Measurements from ENCODE around the gene MOK.

MOK gene

DNA sequence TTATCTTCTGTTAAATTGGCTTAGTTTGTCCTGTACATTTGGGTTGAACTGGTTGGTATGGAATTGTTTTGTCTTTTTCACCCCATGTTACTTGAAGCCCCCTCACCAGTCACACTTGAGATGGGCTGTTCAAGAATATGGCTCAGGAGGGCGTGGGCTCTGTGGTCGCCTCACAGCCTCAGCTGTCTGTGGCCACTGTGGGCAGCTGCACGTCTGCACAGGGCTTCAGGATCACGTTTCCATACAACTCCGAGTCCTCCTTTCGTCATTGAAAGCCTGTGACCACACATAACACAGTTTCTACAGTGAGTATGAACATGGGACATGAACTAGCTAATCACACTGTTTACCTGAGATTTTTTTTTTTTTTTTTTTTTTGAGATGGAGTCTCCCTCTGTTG lies 81.3 kb downstream of the MOK start:
- no peak overlapping the region for H3K4me3 ChIP-seq (ENCODE audit: low read depth, low read length)
- no peak overlapping the region for H2AFZ ChIP-seq (ENCODE audit: insufficient read depth, low read length, poor library complexity)
- no peak overlapping the region for H2BK120ac ChIP-seq (ENCODE audit: insufficient read depth, low read length, poor library complexity)
- no peaks in the 10 kb centered on the region for H3K4me1 ChIP-seq (ENCODE audit: control insufficient read depth in 1 of 2, insufficient read depth in 2 of 2, low read length in 2 of 2)
- DNase-seq = no peak
- H3K36me3 ChIP-seq (ENCODE audit: control insufficient read depth in 1 of 2, insufficient read depth in 2 of 2, low read length in 2 of 2) = peaks cover 7 to 10% of the 10 kb centered on the region in 2 experiments
- no peak overlapping the region for H2BK5ac ChIP-seq (ENCODE audit: low read depth, low read length, poor library complexity)
- H3K18ac ChIP-seq (ENCODE audit: low read length) = no peak overlapping the region
- no peak overlapping the region for H4K8ac ChIP-seq (ENCODE audit: low read depth, low read length)
- H3K27ac ChIP-seq (ENCODE audit: low read depth, low read length) = no peak overlapping the region
- H3K27me3 ChIP-seq (ENCODE audit: insufficient read depth, low read length) = no peaks in the 10 kb centered on the region
- H3K4ac ChIP-seq (ENCODE audit: low read depth, low read length) = no peak overlapping the region
- H4K12ac ChIP-seq (ENCODE audit: low read depth, low read length) = no peak overlapping the region
- no peak overlapping the region for H3K9ac ChIP-seq (ENCODE audit: low read length)
- no peak overlapping the region for H2AK5ac ChIP-seq (ENCODE audit: low read length)
- no peak overlapping the region for H4K91ac ChIP-seq (ENCODE audit: low read depth, low read length)
- H3K79me1 ChIP-seq (ENCODE audit: low read length) = no peaks in the 10 kb centered on the region
- no peaks in the 10 kb centered on the region for H3K9me3 ChIP-seq (ENCODE audit: insufficient read depth, low read depth, low read length)
- H3K4me2 ChIP-seq (ENCODE audit: low read length) = no peak overlapping the region
- H3K79me2 ChIP-seq (ENCODE audit: control insufficient read depth, insufficient read depth, low read length, poor library complexity) = no peaks in the 10 kb centered on the region
- H2BK12ac ChIP-seq (ENCODE audit: low read length) = no peak overlapping the region
- H3K23ac ChIP-seq (ENCODE audit: low read length) = no peak overlapping the region
- no peak overlapping the region for H3K14ac ChIP-seq (ENCODE audit: low read length)
- WGBS (ENCODE audit: extremely low coverage, insufficient coverage, insufficient read length) = no CpG with 5 or more reads among the region's 6 CpGs

DNA sequence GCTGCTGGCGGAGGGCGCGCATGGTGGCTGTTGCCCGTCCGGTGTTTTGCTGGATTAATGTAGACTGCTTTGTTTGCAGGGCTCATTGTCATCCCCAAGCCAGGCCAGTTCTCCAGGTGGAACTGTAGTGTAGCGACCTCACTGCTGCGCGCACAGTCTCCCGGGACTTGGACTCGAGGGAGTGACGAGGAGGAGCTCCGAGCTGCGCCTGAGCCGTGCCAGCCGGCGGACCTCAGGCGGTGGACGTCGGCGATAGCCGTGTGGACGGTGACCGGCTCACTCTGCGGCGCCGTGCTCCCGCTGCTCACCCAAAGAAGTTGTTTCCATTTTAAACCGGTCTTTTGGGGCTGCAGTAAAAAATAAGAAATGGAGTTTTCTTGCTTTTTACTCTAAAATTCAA lies 82.2 kb downstream of the MOK start:
- no peak overlapping the region for H4K91ac ChIP-seq (ENCODE audit: low read depth, low read length)
- H3K79me2 ChIP-seq (ENCODE audit: control insufficient read depth, insufficient read depth, low read length, poor library complexity) = no peaks in the 10 kb centered on the region
- peaks cover 9 to 10% of the 10 kb centered on the region in 2 experiments for H3K36me3 ChIP-seq (ENCODE audit: control insufficient read depth in 1 of 2, insufficient read depth in 2 of 2, low read length in 2 of 2)
- no peak overlapping the region for H3K4ac ChIP-seq (ENCODE audit: low read depth, low read length)
- H2BK12ac ChIP-seq (ENCODE audit: low read length) = no peak overlapping the region
- DNase-seq = no peak
- H3K4me2 ChIP-seq (ENCODE audit: low read length) = no peak overlapping the region
- no peak overlapping the region for H2BK5ac ChIP-seq (ENCODE audit: low read depth, low read length, poor library complexity)
- H3K27me3 ChIP-seq (ENCODE audit: insufficient read depth, low read length) = no peaks in the 10 kb centered on the region
- H3K79me1 ChIP-seq (ENCODE audit: low read length) = no peaks in the 10 kb centered on the region
- H3K27ac ChIP-seq (ENCODE audit: low read depth, low read length) = no peak overlapping the region
- H3K9me3 ChIP-seq (ENCODE audit: insufficient read depth, low read depth, low read length) = no peaks in the 10 kb centered on the region
- H3K4me3 ChIP-seq (ENCODE audit: low read depth, low read length) = no peak overlapping the region
- H2BK120ac ChIP-seq (ENCODE audit: insufficient read depth, low read length, poor library complexity) = no peak overlapping the region
- no peak overlapping the region for H3K14ac ChIP-seq (ENCODE audit: low read length)
- H3K9ac ChIP-seq (ENCODE audit: low read length) = no peak overlapping the region
- no peak overlapping the region for H3K18ac ChIP-seq (ENCODE audit: low read length)
- H2AFZ ChIP-seq (ENCODE audit: insufficient read depth, low read length, poor library complexity) = no peak overlapping the region
- no CpG with 5 or more reads among the region's 28 CpGs for WGBS (ENCODE audit: extremely low coverage, insufficient coverage, insufficient read length)
- no peaks in the 10 kb centered on the region for H3K4me1 ChIP-seq (ENCODE audit: control insufficient read depth in 1 of 2, insufficient read depth in 2 of 2, low read length in 2 of 2)
- H2AK5ac ChIP-seq (ENCODE audit: low read length) = no peak overlapping the region
- no peak overlapping the region for H4K12ac ChIP-seq (ENCODE audit: low read depth, low read length)
- no peak overlapping the region for H4K8ac ChIP-seq (ENCODE audit: low read depth, low read length)
- no peak overlapping the region for H3K23ac ChIP-seq (ENCODE audit: low read length)

DNA sequence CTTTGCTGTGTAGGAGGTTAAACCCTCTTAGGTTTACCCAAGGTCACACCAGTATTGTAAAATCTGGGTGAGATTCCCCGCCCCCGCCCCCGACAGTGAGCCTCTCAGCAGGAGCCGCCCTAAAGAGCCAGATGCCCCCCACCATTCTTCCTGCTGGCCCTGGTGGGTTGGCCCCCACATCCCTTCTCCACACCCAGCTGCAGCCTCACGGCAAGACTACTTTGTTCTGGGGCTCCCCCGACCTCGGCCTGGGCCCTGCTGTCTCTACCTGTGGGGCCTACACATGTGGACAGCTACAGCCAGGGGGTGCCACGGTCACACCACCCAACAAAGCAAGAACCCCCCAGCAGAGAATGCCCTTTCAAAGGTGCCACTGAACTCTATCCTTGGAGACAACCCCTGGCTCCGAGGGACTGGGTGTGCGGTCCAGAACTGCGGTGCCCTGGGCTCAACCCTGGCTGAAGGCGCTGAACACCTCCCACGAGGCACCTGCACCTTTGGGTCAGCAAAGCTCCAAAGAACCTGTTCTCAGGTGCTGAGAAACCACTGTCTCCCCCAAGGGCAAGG lies 82.9 kb downstream of the MOK start:
- Histone ChIP-seq H2AFZ (ENCODE audit: insufficient read depth, low read length, poor library complexity) (no peak overlapping the region), H4K12ac (ENCODE audit: low read depth, low read length) (no peak overlapping the region), H3K27me3 (ENCODE audit: insufficient read depth, low read length) (no peaks in the 10 kb centered on the region), H3K27ac (ENCODE audit: low read depth, low read length) (no peak overlapping the region), H3K79me1 (ENCODE audit: low read length) (no peaks in the 10 kb centered on the region), H3K4me1 (ENCODE audit: control insufficient read depth in 1 of 2, insufficient read depth in 2 of 2, low read length in 2 of 2) (no peaks in the 10 kb centered on the region), H3K9me3 (ENCODE audit: insufficient read depth, low read depth, low read length) (no peaks in the 10 kb centered on the region), H2BK5ac (ENCODE audit: low read depth, low read length, poor library complexity) (no peak overlapping the region), H2BK120ac (ENCODE audit: insufficient read depth, low read length, poor library complexity) (no peak overlapping the region), H2AK5ac (ENCODE audit: low read length) (no peak overlapping the region), H3K36me3 (ENCODE audit: control insufficient read depth in 1 of 2, insufficient read depth in 2 of 2, low read length in 2 of 2) (peaks cover 12 to 15% of the 10 kb centered on the region in 2 experiments), H3K79me2 (ENCODE audit: control insufficient read depth, insufficient read depth, low read length, poor library complexity) (no peaks in the 10 kb centered on the region), H3K4ac (ENCODE audit: low read depth, low read length) (no peak overlapping the region), H3K23ac (ENCODE audit: low read length) (no peak overlapping the region), H3K14ac (ENCODE audit: low read length) (no peak overlapping the region), H4K91ac (ENCODE audit: low read depth, low read length) (no peak overlapping the region), H2BK12ac (ENCODE audit: low read length) (no peak overlapping the region), H3K9ac (ENCODE audit: low read length) (no peak overlapping the region), H3K4me2 (ENCODE audit: low read length) (no peak overlapping the region), H3K18ac (ENCODE audit: low read length) (no peak overlapping the region), H4K8ac (ENCODE audit: low read depth, low read length) (no peak overlapping the region), H3K4me3 (ENCODE audit: low read depth, low read length) (no peak overlapping the region)
- DNase-seq = no peak
- WGBS (ENCODE audit: extremely low coverage, insufficient coverage, insufficient read length) = no CpG with 5 or more reads among the region's 13 CpGs

DNA sequence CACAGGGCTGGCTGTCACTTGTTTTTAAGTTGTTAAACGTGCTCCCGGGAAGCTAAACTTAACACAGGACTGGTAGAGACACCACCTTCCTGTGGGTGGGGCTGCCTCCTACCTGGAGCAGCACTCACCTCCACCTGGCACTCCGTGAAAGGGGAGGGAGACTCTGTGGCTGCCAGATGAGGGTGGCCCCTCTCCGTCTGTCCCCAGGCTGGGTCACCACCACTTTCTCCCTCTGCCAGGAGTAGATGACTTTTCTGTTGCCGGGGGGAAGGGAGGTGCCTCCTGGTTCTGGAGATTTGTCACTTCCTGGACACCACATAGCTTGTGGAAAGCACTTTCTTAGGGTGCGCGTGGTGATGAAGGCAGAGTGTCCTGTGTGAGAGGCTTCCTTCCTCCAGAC lies 83.9 kb downstream of the MOK start:
- no peak overlapping the region for H3K4ac ChIP-seq (ENCODE audit: low read depth, low read length)
- H3K9me3 ChIP-seq (ENCODE audit: insufficient read depth, low read depth, low read length) = no peaks in the 10 kb centered on the region
- H3K79me2 ChIP-seq (ENCODE audit: control insufficient read depth, insufficient read depth, low read length, poor library complexity) = no peaks in the 10 kb centered on the region
- H3K4me1 ChIP-seq (ENCODE audit: control insufficient read depth in 1 of 2, insufficient read depth in 2 of 2, low read length in 2 of 2) = no peaks in the 10 kb centered on the region
- H3K18ac ChIP-seq (ENCODE audit: low read length) = no peak overlapping the region
- H2BK12ac ChIP-seq (ENCODE audit: low read length) = no peak overlapping the region
- H2AFZ ChIP-seq (ENCODE audit: insufficient read depth, low read length, poor library complexity) = no peak overlapping the region
- H4K8ac ChIP-seq (ENCODE audit: low read depth, low read length) = no peak overlapping the region
- H4K12ac ChIP-seq (ENCODE audit: low read depth, low read length) = no peak overlapping the region
- DNase-seq = no peak
- H3K4me3 ChIP-seq (ENCODE audit: low read depth, low read length) = no peak overlapping the region
- no peak overlapping the region for H3K23ac ChIP-seq (ENCODE audit: low read length)
- H3K27ac ChIP-seq (ENCODE audit: low read depth, low read length) = no peak overlapping the region
- H3K9ac ChIP-seq (ENCODE audit: low read length) = no peak overlapping the region
- no peaks in the 10 kb centered on the region for H3K79me1 ChIP-seq (ENCODE audit: low read length)
- H2BK120ac ChIP-seq (ENCODE audit: insufficient read depth, low read length, poor library complexity) = no peak overlapping the region
- no peak overlapping the region for H4K91ac ChIP-seq (ENCODE audit: low read depth, low read length)
- no CpG with 5 or more reads among the region's 7 CpGs for WGBS (ENCODE audit: extremely low coverage, insufficient coverage, insufficient read length)
- no peak overlapping the region for H2BK5ac ChIP-seq (ENCODE audit: low read depth, low read length, poor library complexity)
- H2AK5ac ChIP-seq (ENCODE audit: low read length) = no peak overlapping the region
- no peak overlapping the region for H3K14ac ChIP-seq (ENCODE audit: low read length)
- H3K4me2 ChIP-seq (ENCODE audit: low read length) = no peak overlapping the region
- no peaks in the 10 kb centered on the region for H3K27me3 ChIP-seq (ENCODE audit: insufficient read depth, low read length)
- H3K36me3 ChIP-seq (ENCODE audit: control insufficient read depth in 1 of 2, insufficient read depth in 2 of 2, low read length in 2 of 2) = peaks cover 12 to 17% of the 10 kb centered on the region in 2 experiments

All from trophoblast cell (in vitro differentiated cells and primary cell).